HG02884 (cell line): ENCODE data around the gene POLR3H.

Experiments used
- ATAC-seq: cut with Tn5 transposase; IDR thresholded peaks from one replicate; pipeline ENCODE4 v1.9.1; 2021; ENCODE audit warnings: mild to moderate bottlenecking, moderate library complexity; ENCODE audit not compliant: unreplicated experiment

POLR3H gene

DNA sequence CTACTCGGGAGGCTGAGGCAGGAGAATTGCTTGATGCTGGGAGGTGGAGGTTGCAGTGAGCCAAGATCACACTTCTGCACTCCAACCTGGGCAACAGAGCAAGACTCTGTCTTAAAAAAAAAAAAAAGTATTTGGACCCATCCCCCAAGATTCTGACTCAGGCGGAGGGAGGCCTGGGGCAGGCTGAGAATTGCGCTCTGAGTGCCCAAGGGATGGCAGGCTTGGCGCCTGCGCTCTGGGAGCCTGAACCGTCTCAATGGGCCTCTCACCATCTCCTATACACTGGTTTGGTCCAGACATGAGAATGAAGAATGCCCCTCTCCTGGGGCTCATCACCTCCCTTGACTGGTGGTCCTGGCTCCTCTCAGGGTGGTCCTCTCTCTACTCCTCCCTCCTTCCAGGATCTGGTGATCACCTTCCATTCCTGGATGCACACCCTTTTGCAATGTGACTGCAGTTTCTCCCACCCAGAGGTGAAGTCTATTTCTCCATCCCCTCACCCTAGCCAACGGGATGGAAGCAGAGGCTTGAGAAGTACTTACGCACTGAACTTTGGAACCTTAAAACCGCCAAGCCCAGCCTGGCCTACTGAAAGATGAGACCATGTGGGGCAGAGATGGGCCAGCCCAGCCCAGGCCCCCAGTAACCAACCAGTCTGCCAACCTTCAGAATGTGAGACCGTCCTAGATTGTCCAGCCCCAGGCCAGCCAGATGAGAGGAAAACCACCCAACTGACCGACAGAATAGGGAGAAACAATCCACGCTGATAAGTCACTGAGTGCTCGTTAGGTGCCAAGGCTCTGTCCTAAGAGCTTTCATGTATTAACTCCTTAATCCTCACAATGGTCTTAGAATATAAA, 4.9 kb downstream of the POLR3H start:
- no peak for ATAC-seq

DNA sequence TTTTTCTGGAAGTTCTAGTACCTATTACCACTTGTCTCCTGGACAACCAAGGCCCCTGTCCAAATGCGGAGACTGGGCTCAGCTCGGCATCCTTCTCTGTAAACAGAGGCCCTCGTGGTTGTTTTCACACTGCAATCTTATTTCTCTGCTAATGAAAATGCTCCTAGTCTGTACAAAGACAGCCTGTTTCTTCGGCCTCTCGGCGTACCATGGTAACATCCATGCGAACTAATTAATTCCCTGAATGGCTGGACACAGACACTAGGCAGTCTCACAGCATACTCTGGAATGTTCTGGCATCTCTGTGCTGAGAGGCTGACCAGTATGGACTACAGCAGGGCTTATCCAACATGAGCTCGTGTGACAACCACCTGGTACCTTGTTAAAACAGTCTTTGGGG, 5.7 kb downstream of the POLR3H start:
- ATAC-seq: no peak

DNA sequence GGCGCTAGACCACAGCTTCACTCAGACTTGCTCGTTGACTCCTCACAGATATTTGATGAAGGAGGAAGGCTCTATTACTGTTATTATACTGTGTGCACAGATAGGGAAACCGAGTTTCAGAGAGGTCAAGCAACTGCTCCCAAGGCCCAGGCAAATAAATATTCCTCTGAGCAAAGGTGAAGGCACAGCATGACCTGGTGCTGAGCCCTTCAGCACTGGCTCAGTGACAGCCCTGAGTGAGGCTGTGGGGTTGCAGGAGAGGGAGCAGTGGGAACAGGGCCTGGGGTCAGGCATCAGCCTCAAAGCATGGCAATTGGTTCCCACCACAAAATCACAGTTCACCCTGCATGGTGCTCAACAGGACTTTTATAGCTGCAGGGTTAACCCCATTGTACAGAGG, 7.1 kb downstream of the POLR3H start:
- ATAC-seq: no peak

DNA sequence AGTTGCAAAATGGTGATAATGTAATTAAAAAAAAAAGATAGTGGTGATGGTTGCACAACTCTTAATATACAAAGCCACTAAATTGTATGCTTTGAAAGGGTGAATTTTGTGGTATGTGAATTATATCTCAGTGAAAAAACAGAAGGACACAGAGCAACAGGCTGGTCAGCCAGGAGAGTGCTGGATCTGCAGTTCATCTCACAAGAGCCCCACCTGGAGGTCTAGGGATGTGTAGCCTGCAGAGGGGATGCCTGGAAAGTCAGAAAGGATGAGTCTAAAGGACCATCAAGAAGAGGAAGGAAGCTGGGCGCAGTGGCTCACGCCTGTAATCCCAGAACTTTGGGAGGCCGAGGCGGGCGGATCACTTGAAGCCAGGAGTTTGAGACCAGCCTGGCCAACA, 9.0 kb downstream of the POLR3H start:
- ATAC-seq: no peak

DNA sequence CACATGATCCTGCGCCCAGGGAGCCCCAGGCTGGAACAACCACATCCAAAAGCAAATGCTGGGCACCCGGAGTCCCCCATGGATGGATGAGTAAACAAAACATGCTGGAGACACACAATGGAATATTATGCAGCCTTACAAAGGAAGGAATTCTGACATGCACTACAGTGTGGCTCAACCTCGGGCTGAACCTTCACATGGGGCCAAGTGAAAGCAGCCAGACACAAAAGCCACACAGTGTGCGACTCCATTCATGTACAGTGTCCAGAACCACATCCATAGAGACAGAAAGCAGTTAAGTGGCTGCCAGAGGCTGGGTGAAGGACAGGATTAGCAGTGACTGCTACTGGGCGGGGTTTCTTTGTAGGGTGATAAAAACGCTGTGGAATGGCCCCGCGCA, 10.1 kb downstream of the POLR3H start:
- ATAC-seq: no peak

DNA sequence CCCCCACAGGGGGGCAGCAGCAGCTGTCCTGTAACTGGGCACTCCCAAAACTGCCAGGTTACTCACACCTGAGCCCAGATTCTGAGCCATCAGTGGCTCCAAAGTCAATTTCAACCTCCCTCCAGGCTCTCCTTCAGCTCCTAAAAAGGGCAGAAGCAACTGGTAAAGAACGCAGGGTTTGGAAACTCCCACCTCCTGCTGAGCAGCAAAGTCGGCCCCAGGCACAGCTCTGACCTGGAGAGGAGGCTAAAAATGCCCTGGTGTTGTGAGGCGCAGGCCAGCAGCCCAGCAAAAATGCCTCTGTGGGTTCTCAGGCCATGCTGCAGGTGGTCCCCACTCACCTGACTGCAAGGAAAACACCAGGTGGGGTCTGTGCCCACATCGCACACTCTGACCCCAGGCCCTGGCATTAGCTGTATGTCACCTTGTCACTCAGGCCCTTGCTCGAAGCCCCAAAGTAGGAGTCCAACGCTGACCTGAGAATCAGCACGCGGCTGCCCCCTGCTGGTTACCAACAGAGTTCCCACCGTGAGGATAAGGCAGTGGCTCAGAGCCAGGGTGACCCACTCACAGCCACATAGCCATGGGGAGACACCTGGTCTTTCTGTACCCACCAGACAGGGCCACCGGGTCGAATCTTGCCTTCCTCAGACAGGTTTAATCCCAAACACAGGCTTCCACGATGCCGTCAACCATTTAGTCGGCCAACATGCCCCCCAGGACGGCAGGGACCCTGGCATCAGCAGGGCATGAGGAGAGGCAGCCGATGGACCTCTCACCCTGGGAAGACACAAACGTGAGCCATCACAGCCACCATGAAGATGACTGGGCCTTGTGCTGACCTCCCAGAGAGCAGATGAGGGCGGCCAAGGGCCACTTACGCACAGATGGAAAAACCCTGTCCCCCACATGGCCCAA, 11.1 kb downstream of the POLR3H start:
- ATAC-seq: no peak

DNA sequence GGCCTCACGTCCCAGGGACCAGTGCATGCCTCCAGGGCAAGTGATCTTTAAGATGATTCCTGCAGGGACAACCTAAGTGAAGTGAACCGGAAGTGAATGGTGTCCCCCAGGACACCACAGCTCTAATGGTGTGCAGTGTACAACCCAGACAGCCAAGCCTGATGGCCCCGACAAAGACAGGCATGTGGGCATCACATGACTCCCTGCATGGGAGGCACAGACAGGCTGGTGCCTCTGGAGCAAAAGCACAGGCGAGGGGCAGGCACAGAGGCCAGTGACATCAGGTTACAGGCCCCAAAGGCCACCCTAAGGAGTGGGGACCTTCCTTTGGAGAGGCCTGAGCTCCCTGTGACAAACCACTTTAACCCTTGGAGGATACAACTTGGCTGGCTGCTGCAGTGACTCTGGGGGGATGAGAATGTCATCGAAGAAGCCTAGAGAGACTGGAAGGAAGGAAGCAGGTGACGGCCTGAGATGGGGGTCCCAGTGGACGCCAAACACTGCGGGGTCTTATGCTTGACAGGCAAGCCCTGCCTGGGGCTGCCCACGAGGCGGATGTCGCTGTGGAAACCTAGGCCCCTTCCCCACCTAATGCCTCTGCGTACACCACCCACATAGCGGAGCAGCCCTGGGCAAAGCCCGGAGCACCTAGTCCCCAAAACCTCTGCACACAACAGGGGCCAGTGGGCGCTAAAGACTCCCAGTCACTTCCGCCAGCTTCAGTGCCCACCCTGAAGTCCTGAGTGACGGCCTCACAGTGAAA, 12.4 kb downstream of the POLR3H start:
- ATAC-seq: no peak

DNA sequence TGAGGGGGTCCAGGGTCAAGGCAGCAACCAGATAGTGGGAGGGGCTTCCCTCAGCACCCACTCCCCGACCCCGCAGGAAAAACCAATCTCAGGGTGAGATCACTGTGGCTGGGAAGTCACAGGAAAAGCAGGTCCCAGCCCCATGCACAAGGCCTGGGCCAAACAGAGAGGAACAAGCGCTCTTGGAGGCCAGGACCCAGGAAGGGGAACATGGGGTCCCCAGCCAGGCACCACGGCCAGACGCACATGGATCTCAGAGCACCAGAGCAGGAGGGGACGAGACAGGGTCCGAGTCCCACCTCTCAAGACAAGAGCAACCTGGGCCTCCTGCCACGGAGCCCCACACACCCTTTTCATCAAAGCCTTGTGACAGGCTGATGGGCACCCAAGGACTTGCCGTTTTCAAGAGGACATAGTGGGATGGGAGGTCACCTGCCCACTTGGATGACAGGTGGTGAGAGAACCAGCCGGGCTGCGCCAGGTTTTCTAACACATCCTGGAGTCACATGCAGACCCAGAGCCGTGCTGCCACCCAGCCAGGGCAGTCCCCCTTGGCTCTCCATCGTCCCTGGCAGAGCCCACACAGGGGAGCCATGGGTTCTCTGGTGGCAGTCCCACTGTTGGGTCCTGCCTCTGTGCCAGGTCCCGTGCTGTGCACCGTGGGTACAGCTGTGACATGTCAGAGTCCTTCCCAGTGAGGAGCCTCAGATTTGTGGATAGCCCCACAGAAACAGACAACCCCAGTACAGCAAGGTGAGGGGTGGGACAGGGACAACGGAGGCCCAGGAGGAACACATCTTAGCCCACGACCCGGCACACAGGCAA, 13.2 kb downstream of the POLR3H start:
- no peak for ATAC-seq

DNA sequence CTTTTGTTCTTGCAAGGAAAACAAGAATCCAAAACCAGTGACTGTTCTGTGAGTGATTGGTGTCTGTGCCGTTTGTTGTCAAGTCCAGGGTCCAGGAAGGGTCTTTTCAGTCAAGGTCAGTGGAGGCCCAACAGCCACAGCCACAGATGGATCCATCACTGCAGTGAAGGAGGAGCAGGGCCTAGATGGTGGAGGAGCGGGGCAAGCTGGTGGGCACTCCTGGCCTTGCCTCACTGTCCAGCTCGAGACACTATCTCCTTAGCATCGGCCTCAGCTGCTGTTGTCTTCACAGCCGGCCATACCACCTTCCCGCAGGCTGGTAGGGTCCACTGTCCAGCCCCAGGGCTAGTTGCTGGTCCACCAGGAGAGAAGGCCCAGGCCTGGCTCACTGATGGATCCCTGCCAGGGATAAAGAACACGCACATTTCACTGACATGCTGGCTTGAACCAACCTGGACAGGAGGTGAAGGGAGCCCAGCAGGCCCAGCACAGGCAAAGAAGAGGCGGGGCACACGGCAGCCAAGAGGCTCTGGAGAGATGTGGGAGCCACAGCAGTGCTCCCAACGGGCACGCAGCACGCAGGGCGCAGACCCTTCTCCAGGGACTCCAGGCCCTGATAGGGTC, 15.2 kb downstream of the POLR3H start:
- no peak for ATAC-seq

DNA sequence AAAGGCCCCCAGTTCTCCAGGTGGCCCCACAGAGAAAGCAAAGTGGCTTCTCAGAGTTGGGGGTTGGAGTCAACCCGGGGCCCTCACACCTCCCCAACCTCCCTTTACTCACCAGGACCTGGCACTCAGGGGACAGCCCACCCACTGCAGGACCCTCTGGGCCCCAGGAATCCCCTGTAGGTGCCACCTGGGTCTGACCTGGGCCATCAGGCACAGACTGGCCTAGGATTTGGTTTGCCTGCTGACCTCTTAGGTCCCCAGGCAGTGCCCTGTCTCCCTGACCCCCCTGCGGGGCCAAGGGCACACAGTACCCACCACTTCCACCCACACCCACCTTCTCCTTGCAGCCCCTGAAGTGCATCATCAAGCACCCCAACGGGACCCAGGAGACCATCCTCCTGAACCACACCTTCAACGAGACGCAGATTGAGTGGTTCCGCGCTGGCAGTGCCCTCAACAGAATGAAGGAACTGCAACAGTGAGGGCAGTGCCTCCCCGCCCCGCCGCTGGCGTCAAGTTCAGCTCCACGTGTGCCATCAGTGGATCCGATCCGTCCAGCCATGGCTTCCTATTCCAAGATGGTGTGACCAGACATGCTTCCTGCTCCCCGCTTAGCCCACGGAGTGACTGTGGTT, 16.0 kb downstream of the POLR3H start:
- no peak for ATAC-seq

DNA sequence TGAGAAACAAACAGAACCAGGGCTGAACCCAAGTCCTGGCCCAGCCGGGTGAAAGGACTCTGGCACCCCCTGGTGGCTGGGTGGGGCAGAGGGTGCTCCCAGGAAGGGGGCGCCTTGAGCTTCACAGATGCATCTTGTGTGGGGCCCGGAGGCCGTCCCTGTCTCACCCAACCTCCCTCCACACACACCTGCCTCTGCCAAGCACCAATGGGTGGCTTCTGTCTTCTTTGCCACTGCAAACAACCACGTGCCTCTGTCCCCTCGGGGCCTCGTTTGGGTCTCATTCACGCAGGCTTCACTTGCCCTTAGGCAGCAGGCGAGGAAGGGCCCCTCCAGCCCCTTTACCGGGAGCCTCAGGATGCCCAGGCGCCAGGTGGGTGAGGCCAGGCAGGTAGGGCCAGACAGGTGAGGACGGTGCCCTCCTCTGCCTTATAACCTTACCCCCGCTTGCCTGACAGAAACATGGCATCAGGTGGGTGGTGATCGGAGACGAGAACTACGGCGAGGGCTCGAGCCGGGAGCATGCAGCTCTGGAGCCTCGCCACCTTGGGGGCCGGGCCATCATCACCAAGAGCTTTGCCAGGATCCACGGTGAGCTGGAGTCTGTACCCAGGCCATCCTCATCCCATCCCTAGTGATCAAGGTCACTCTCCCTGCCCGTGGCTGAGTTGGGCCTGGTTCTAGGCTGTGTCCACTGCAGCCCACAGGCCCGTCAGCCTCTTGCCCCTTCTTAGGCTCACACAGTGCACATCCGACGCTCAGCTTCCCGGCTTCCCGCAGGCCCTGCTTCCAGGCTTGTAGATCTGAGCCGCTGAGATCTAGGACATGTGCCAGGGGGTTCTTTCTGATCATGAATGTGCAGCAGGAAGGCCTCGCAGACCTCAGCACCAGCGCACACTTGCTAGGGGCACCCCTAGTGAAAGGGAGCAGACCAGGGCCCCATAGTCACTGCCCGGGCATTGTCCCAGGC, 17.2 kb downstream of the POLR3H start:
- ATAC-seq: no peak

DNA sequence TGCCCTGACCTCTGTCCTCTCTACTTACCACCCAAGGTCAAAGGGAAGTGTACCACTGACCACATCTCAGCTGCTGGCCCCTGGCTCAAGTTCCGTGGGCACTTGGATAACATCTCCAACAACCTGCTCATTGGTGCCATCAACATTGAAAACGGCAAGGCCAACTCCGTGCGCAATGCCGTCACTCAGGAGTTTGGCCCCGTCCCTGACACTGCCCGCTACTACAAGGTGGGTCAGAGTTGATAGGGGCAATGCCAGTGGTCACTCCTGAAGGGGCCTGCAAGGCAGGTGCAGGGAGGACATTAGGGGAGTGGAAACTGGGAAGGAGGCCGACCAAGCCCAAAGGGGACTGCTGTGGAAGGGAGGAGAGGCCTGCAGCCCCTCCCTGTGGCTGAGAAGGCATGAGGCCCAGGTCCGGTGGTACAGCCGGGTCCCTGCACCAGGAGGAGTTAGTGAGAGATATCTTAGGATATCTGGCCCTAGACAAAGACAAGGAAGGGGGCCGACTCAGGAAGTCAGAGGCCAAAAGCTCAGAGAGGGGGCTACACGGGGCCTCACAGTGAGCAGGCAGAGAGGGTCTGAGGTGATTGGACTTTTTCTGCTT, 17.9 kb downstream of the POLR3H start:
- ATAC-seq: no peak

DNA sequence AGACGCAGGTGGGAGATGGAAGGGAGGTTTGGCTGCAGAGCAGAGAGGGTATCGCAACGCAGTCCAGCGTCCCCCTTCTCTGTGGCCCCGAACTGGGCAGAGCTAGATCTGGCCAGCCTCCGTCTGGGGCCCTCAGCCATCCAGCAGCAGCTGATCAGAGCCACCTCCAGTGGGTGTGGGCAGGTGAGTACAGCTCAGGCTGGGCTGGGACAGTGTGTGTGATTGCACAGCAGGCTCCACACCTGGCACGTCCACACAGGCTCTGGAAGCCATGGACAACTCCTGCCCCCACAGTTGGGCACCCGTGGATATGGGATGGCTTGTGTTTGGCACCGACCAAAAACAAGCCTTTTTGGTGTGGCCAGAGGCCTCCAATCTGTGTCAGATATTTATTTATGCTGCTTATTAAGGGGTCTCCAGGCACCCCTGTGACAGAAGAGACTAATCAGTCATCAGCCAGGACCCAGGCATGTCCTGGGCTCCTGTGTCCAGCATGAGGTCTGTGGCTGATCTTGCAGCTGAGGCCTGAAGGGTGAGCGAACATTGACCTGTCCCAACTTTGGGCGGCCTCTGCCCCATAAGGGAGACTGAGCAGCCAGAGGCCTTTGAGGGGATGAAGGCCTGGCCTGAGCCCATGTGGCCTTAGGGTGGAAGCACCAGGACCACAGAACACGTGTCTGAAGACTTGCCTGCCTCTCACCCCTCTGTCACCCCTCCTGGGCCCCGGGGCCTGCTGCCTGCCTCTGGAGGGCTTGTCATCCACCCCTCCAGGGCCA, 18.6 kb downstream of the POLR3H start:
- no peak for ATAC-seq

DNA sequence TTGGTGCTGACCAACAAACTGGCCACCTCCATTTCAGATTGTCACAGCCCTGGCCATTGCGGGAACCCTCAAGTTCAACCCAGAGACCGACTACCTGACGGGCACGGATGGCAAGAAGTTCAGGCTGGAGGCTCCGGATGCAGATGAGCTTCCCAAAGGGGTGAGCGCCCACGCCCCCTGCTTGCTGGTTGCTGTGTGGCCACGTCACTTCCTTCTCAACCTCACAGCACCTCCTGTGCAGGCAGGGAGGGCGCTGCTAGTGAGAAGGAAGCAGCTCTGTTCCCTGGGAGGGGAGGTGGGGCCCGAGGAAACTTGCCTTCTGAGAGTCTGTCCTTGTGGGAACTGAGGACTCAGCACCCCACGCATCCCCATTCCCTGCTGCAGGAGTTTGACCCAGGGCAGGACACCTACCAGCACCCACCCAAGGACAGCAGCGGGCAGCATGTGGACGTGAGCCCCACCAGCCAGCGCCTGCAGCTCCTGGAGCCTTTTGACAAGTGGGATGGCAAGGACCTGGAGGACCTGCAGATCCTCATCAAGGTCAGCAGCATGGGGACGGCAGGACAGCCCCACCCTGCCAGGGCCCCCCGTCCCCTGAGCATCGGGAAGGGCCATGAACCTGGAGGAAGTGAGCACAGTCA, 19.3 kb downstream of the POLR3H start:
- ATAC-seq: no peak

DNA sequence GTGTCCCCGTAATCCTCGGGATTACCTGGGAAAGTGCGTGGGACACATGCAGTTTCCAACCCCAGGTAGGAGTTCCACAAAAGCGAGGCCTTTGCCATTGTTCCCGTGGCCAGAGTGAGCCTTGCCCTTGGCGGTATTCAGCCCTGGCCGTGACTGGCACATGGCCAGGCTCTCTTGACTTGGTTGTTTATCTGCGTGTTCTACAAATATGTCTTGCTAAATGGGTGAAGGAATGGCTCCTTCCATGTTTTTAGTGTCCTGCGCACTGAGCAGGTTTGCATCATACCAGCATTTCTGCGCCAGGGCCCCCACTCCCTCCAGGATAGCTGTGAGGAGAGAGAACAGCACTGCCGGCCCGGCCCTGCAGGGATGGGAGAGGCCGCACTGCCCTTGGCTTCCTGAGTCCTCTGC, 20.0 kb downstream of the POLR3H start:
- ATAC-seq: no peak

DNA sequence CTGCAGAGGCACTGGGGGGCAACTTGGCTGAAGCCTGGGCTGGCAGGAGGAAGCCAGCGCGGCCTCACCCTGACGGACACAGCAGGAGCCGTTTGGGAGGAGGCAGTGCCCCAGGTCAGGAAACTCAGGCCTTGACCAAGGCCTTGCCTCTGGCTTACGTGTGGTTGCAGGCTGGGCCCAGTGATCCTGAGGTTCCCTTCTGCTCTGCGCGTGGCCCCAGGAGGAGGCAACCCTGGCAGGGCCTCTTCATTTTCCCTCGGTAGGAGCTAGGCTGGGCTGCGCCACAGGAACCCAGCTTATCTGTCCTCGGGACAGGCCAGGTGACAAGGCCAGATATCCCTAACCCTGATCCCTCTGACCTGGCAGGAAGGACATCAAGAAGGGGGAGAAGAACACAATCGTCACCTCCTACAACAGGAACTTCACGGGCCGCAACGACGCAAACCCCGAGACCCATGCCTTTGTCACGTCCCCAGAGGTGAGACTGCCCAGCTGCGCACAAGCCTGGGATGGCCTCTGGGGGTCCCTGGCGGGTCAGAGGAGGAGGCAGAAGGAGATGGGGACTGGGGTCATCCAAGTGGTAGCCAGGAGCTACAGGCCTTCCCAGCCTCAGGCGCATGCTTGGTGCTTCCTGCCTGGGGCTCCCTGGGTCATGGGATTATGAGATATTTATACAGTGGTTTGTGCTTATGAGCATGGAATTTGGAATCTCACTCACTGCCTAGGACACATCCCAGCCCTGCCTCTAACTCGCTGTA, 20.6 kb downstream of the POLR3H start:
- no peak for ATAC-seq
